LNCaP clone FGC (cell line): ENCODE data around the gene KLHL29.

Experiments
- DNase-seq: peaks from one replicate; pipeline ENCODE4 v3.0.0-alpha.2; 2011; ENCODE audit warnings: low read depth
- H3K4me3 ChIP-seq: 2 replicates; pipeline ENCODE4 v1.5.1; 2011; ENCODE audit warnings: mild to moderate bottlenecking, low read depth, low read length, control low read depth
- TF ChIP-seq, protein P1 (sequence below): IDR thresholded peaks from 2 replicates; pipeline ENCODE4 v1.5.1; 2012; ENCODE audit warnings: mild to moderate bottlenecking; ENCODE audit not compliant: control insufficient read depth, insufficient read depth; ENCODE audit errors: extremely low read depth

The KLHL29 gene

DNA sequence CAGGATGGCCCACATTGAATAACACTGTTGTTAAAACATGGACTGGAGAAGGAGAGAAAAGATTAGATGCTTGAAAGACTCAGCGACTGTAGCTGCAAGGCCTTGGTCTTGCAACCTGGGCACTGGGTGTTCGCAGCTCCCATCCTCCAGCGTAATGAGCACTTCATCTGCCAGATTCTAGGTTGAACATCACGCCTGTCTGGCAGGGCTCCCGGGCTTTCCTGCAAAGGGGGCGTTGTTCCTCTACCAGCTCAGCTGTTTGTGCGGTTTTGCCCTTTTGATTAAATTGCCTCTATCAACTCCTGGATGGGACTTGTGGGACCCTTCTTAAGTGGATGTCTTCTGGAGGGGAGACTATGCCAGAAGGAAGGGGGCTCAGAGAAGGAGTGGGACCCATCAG is 215.4 kb downstream of the KLHL29 start:
- TF ChIP-seq, protein P1, sequence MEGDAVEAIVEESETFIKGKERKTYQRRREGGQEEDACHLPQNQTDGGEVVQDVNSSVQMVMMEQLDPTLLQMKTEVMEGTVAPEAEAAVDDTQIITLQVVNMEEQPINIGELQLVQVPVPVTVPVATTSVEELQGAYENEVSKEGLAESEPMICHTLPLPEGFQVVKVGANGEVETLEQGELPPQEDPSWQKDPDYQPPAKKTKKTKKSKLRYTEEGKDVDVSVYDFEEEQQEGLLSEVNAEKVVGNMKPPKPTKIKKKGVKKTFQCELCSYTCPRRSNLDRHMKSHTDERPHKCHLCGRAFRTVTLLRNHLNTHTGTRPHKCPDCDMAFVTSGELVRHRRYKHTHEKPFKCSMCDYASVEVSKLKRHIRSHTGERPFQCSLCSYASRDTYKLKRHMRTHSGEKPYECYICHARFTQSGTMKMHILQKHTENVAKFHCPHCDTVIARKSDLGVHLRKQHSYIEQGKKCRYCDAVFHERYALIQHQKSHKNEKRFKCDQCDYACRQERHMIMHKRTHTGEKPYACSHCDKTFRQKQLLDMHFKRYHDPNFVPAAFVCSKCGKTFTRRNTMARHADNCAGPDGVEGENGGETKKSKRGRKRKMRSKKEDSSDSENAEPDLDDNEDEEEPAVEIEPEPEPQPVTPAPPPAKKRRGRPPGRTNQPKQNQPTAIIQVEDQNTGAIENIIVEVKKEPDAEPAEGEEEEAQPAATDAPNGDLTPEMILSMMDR: no peak
- no peak for DNase-seq

DNA sequence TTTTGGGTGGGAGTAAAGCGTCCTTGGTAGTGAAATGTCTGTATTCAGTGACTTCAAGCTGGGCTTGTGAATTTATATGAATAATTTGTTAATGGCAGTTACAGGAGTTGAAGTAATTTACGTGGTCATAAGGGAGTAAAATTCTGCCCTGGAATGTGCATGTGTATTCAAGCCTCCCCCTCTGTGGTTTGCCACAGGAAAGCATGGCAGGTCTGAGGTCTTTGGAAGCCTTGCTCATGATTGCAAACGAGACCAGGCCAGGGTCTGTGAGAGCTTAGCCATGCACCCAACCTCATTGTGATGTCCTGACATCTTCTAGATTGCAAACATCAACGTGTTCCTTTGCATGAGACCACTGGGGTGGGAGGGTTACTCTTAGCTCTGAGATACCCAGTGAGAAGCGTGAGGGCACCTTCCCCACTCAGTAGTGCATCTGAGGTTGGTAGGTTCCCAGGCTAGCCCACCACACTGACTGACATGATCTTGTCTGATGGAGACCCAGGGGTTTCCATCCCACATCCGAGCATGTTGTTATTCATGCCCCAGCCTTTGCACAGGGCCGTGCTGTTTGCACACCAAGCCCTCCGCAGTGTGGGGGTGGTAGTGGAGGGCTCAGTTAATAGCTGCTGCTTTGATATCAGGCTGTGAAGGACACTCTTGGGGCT is 216.5 kb downstream of the KLHL29 start:
- H3K4me3 ChIP-seq: no peak overlapping the region
- no peak for DNase-seq
- TF ChIP-seq, protein P1: no peak

More for the DNA sequence above, 215.4 kb downstream of the KLHL29 start:
- no peak overlapping the region for H3K4me3 ChIP-seq

DNA sequence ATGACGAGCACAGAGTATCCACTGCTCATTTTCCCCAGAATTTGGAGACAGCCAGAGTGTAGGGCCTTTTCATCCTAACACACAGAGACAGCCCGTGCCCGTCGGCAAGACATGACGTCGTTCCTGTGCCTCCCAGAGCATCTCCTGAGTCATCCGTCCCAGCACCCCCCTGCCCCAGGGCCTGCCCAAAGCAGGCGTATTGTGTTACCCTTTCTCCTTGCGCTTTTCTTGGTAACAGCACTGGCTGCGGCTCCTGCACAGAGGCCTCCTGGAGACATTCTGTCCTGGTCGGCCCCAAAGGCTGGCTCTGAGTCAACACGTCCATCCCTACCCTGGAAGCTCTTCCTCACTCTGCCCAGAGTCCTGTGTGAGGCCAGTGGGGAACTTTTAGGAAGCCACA is 217.1 kb downstream of the KLHL29 start:
- no peak overlapping the region for H3K4me3 ChIP-seq
- TF ChIP-seq, protein P1: no peak
- DNase-seq: no peak

DNA sequence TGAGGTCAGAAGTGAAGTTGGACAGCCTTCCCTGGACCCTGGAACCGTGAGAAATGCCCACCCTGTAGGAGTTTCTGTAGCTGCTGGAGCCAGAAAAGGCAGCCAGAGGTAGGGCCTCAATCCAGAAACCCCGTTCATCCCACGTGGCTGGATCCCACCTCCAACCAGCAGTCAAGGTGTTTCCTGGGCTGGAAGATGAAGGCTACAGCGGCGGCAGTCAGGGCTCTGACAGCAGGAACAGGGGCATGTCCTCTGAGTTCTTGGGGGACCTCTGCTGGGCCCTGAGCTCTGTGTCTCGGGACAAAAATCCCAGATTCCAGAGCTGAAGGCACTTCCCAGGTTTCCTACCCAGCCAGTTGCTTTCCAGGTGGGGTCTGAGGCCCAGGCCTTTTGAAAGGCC is 218.2 kb downstream of the KLHL29 start:
- TF ChIP-seq, protein P1: no peak
- no peak for DNase-seq
- H3K4me3 ChIP-seq: no peak overlapping the region

DNA sequence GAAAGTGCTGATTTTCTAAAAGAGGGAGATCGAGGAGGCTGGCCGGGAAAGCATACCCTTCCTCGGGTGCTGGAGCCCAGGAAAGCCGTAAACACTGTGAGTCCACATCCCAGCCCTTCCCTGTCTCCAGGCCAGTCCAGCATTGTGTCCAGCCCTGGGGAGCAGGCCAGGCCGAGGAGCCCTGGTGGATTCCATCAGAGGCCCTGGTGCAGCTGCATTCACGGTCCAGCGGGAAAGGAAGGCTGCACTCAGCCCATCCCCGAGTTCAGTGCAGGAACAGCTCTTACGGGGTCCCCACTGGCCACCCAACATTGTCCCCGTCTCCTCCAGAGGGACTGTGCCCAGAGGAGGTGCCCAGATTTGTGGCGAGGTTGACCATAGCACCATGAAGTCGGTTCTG is 218.6 kb downstream of the KLHL29 start:
- no peak for DNase-seq
- no peak overlapping the region for H3K4me3 ChIP-seq
- TF ChIP-seq, protein P1: no peak

DNA sequence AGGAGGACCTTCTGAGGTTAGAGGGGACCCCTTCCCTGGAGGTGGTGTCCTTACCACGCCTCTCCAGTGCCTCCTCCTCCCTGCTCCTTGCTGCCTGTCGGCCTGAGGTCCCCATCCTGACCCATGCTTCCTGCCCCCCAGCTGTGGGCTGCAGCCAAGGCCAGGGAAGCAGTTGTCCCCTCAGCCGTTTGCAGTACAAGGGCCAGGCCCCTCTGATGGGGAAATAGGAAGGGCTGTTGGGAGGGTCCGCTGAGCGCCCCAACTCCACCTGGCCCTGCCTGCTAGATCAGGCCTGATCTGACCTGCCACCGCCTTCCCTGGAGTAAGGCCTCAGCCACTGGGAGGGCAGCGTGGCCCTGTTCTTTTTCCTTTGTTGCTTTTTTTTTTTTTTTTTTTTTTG is 219.8 kb downstream of the KLHL29 start:
- TF ChIP-seq, protein P1: no peak
- H3K4me3 ChIP-seq: no peak overlapping the region
- DNase-seq: no peak

DNA sequence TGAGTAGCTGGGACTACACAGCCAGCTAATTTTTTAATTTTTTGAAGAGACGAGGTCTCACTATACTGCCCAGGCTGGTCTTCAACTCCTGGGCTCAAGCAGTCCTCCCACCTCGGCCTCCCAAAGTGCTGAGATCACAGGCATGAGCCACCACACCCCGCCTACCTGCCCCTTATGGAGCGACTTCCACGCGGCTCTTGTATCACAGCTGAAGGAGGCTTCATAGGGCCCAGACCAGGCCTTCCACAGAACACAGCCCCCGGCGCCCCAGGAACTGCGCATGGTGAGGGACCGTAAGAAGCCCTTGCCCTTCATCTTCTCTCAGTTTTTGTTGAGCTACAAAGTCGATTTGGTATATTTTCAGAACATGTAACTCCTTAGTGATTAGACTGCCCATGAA is 220.3 kb downstream of the KLHL29 start:
- DNase-seq: no peak
- TF ChIP-seq, protein P1: no peak
- H3K4me3 ChIP-seq: no peak overlapping the region
